Measurements from ENCODE around the gene VPS33B. TPM values are rescaled to one million over a fixed set of nuclear protein-coding genes. Genes with fewer than 3 reads are reported as not detected.

Gene VPS33B
- total RNA-seq, 1 donor from 2014 or later, result 14.3 TPM

- Histone ChIP-seq H3K4me3 (peak overlapping the region; percentile 81), H3K9me3 (no peaks in the 10 kb centered on the region), H3K36me3 (peaks cover 44% of the 10 kb centered on the region), H3K27ac (peak overlapping the region; percentile 92), H3K27me3 (no peaks in the 10 kb centered on the region), H3K4me1 (peaks cover 21% of the 10 kb centered on the region)
- DNase-seq (no peak), ATAC-seq (no peak)
- TF ChIP-seq CTCF (IDR thresholded peaks at IDR 0.05), result no peak
- intact Hi-C loops (cut with DNase I), result no loop called here
Observed at GRCh38 chr15:90953947-90954711, 68.3 kb downstream of the VPS33B start.

DNA sequence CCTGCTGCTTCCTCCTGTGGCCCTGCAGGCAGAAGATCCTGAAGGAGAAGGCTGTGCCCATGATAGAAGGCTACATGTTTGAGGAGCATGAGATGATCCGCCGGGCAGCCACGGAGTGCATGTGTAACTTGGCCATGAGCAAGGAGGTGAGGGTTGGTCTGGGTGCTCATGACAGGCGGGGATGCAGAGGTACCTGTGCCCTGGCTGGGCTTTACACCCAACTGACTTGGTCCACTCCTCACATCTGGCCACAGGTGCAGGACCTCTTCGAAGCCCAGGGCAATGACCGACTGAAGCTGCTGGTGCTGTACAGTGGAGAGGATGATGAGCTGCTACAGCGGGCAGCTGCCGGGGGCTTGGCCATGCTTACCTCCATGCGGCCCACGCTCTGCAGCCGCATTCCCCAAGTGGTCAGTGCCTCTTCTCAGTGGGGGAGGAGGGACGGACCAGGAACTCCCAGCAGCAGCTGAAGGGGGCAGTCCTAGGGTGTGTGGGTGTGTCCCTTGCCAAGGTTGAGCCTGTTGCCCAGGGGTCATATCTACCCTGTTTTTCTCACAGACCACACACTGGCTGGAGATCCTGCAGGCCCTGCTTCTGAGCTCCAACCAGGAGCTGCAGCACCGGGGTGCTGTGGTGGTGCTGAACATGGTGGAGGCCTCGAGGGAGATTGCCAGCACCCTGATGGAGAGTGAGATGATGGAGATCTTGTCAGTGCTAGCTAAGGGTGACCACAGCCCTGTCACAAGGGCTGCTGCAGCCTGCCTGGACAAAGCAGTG, 69.3 kb downstream of the VPS33B start:
- H3K4me1 ChIP-seq, result peaks cover 21% of the 10 kb centered on the region
- intact Hi-C loops (cut with DNase I), result no loop called here
- ATAC-seq (no peak), DNase-seq (no peak)
- TF ChIP-seq CTCF (IDR thresholded peaks at IDR 0.05), result no peak
- no peak overlapping the region for H3K4me3 ChIP-seq
- H3K36me3 ChIP-seq, result peaks cover 52% of the 10 kb centered on the region
- no peak overlapping the region for H3K27ac ChIP-seq
- H3K9me3 ChIP-seq, result no peaks in the 10 kb centered on the region
- H3K27me3 ChIP-seq, result no peaks in the 10 kb centered on the region

- Histone ChIP-seq H3K36me3 (peaks cover 76% of the 10 kb centered on the region), H3K9me3 (no peaks in the 10 kb centered on the region), H3K4me3 (no peak overlapping the region), H3K27me3 (no peaks in the 10 kb centered on the region), H3K27ac (no peak overlapping the region), H3K4me1 (peaks cover 8% of the 10 kb centered on the region)
- ATAC-seq (no peak), DNase-seq (no peak)
- intact Hi-C loops (cut with DNase I), result no loop called here
- TF ChIP-seq CTCF (IDR thresholded peaks at IDR 0.05), result no peak
Observed at GRCh38 chr15:90950676-90951075, 71.7 kb downstream of the VPS33B start.

DNA sequence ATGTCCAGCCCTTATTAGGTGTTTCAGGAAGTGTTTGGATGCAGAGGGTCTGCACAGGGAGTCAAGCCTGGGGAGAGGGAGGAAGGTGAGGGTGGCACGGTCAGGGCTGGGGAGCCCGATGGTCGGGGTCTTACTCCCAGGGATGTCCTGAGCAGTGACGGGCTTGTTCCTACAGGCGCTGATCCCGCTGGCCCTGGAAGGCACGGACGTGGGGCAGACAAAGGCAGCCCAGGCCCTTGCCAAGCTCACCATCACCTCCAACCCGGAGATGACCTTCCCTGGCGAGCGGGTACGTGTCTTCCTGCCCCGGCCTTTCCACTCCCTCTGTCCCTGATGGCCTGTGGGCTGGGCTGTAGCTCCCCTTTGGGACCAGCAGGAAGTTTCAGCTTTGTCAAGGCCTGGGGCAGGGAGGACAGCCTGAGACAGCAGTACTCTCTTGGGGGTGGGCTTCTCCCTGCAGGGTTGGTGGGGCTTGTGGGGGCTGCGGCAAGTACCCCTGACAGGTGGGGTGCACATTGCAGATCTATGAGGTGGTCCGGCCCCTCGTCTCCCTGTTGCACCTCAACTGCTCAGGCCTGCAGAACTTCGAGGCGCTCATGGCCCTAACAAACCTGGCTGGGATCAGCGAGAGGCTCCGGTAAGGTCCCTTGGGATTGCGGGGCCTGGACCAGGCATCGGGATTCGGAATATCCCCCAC, 72.3 kb downstream of the VPS33B start:
- no peak for DNase-seq
- peaks cover 81% of the 10 kb centered on the region for H3K36me3 ChIP-seq
- H3K4me1 ChIP-seq, result peaks cover 3% of the 10 kb centered on the region
- intact Hi-C loops (cut with DNase I), result no loop called here
- no peaks in the 10 kb centered on the region for H3K27me3 ChIP-seq
- H3K9me3 ChIP-seq, result no peaks in the 10 kb centered on the region
- no peak for TF ChIP-seq CTCF (IDR thresholded peaks at IDR 0.05)
- no peak overlapping the region for H3K27ac ChIP-seq
- no peak overlapping the region for H3K4me3 ChIP-seq
- ATAC-seq, result no peak

Other genes starting within 250 kb of the VPS33B start
- 104 TPM for gene FURIN, start 154.0 kb downstream of the VPS33B start, total RNA-seq
- 48.0 TPM for gene FES, start 138.1 kb downstream of the VPS33B start, total RNA-seq
- 94.0 TPM for gene MAN2A2, start 119.3 kb downstream of the VPS33B start, total RNA-seq
- gene HDDC3, start 90.0 kb downstream of the VPS33B start, total RNA-seq, result 12.4 TPM
- 60.9 TPM for gene UNC45A, start 87.3 kb downstream of the VPS33B start, total RNA-seq
- gene RCCD1, start 67.7 kb downstream of the VPS33B start, total RNA-seq, result 8.6 TPM
- gene PRC1, start 28.1 kb downstream of the VPS33B start, total RNA-seq, result 4.6 TPM
- 0.87 TPM for gene SV2B, start 77.7 kb upstream of the VPS33B start, total RNA-seq

Data from upper lobe of right lung (tissue), 1 donor.